Measurements from ENCODE around the gene TMPRSS6. TPM values are rescaled to one million over a fixed set of nuclear protein-coding genes. Genes with fewer than 3 reads are reported as not detected.

Gene TMPRSS6
- total RNA-seq, 2 experiments from 2014 or later = 1.8 to 2.2 TPM

DNA sequence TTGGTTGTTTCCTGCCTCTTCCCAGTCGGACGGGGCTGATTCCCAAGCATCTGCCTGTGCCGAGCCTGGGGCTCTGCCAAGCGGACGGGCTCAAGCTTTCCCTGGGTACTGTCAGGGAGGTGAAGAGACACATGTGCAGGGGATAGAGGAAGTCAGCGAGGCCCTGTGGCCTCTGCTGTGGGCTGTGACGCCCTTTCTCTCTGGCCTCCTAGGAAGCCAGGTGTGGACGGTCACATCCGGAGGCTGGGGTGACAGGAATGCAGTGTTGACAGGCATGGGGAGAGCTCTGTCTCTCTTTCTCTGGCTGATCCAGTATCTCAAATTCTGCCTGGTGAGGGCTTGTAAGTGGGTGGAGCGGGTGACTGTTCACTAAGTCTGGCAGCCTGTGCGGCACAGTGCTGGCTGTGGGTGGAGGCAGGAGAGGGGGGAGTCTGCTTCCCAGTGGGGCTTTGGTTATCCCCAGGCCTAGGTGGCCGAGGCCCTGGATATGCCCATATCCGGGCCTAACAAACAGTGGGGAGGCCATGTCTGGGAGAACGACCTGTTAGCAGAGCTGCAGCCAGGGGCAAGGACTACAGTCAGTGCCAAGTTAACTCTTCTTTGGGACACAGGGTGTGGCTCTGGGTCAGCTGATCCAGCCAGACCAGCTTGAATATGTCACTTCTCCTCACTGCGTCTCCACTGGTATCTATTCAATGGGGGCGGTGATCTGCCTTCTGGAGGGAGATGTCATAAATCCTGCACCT, 56.0 kb downstream of the TMPRSS6 start:
- peaks cover 7% of the 10 kb centered on the region for H3K36me3 Mint-ChIP-seq
- no peak overlapping the region for H3K27ac Mint-ChIP-seq
- no peaks in the 10 kb centered on the region for H3K9me3 Mint-ChIP-seq
- DNase-seq (no peak), ATAC-seq (ENCODE audit: low read depth) (no peak)
- H3K27me3 Mint-ChIP-seq = no peaks in the 10 kb centered on the region
- H3K4me3 Mint-ChIP-seq = peak overlapping the region; percentile 70
- POLR2A ChIA-PET = no interaction called here
- peaks cover 11% of the 10 kb centered on the region for H3K4me1 Mint-ChIP-seq

DNA sequence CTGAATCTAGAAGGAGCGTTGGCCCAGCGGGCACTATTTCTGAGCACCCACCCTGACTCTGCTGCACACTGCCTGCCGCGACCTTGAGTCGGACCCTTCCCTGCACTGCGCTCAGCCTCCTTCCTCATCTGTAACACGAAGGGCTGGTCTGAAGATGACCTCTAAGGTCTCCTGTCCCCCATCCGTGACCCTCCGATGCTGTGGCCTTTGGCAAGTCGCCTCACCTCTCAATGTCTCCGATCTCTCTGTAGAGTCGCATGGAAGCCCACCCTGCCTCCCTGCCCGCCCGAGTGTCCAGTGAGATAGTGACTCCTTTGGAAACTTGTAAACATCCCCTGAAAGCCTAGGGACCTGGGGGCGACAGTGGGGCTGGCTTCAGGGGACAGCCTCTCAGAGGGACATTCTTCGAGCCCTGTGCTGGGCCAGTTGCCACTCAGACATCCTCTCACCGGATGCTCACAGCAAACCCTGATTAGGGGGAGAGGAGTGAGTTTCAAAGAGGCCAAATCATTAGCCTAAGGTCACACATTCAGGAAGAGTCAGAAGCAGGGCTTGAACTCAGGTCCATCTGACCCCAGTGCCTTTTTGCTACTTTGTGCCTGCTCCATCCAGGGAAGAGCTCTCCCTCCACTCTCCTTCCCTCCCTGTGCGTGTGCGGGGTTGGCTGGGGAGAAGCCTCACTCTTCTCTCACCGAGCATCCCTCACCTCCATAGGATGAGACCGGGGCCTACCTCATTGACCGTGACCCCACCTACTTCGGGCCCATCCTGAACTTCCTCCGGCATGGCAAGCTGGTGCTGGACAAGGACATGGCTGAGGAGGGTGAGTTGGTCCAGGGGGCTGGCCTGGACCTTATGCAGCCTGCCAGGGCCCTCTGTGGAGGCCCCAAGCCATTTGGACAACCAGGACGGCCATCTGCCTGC, 56.9 kb downstream of the TMPRSS6 start:
- DNase-seq (no peak), ATAC-seq (ENCODE audit: low read depth) (no peak)
- Mint-ChIP-seq H3K27ac (peak overlapping the region; percentile 0), H3K9me3 (no peaks in the 10 kb centered on the region), H3K36me3 (peaks cover 7% of the 10 kb centered on the region), H3K27me3 (no peaks in the 10 kb centered on the region), H3K4me1 (peaks cover 11% of the 10 kb centered on the region), H3K4me3 (peak overlapping the region; percentile 70)
- POLR2A ChIA-PET = interaction anchor here (1.0 to 1.7 kb wide), 4 partner anchors 10 to 147 kb away, joined by 3 to 6 read pairs (median 4); no protein-coding TSS in a partner anchor

DNA sequence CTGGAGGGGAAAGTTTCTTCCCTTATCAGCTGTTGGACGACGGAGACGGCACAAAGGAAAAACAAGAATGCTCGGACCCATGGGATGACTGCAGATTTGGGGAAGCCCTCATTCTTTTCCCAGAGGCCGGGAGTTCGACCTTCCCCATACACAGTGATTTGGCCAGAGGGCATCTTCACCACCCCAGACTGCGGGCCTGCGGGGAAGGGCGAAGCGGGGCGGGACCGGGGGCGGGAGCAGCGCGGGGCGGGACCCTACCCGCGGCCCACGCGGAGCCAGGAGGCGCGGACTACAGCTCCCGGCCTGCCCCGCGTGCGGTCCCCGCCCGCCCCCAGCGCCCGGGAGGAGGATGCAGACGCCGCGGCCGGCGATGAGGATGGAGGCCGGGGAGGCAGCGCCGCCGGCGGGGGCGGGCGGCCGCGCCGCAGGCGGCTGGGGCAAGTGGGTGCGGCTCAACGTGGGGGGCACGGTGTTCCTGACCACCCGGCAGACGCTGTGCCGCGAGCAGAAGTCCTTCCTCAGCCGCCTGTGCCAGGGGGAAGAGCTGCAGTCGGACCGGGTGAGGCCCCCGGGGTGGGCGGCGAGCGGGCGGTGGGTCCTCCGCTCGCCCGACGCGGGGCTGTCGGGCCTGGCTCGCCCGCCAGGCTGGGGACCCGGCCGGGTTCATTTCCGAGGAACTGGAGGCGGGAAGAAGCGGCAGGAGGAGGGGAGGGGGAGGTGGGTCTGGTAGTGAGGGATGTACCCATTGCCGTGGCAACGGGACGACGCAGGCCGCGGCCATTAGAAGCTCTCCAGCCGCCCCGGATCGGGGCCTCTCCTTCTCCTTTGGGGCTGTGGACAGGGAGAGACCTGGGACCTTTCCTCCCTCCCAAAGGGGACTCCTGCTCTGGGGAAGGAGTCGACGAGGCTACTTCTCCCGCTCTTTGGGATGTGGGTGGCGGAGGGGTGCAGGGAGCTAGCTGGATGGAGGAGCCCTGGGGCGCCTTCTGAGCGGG, 57.8 kb downstream of the TMPRSS6 start, which contains the start of gene KCTD17:
KCTD17 (plus strand) TSS at position 352 of the 995 bp plus-strand sequence; CDS start at position 371, 19 bp downstream.
- Mint-ChIP-seq H3K27me3 (no peaks in the 10 kb centered on the region), H3K9me3 (no peaks in the 10 kb centered on the region), H3K27ac (peak within 1 kb of the TSS; percentile 34), H3K4me3 (peak within 1 kb of the TSS; percentile 70), H3K4me1 (peaks cover 11% of the 10 kb centered on the region), H3K36me3 (peaks cover 5% of the 10 kb centered on the region)
- DNase-seq (peak; percentile 88), ATAC-seq (ENCODE audit: low read depth) (peak; percentile 100)
- POLR2A ChIA-PET = interaction anchor here (0.6 to 1.7 kb wide), 7 partner anchors 9 to 569 kb away, joined by 3 to 8 read pairs (median 4); no protein-coding TSS in a partner anchor

DNA sequence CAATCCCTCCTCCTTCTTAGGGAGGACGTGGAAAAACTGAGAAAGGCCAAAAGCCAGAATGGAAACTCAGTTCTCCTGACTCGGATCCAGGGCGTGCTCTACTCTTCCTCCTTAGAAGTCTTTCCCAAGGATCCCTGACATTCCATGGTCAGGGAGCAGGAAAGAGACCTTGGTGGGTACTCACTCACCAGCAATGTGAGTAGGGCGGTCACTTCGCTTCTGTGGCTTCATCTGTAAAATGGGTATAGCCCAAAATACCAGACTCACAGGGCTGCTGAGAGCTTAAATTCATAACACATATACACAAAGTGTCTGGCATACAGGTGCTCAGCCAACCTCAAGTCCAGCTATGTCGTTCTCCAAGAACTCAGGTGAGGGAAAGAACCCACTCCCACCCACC, 58.6 kb downstream of the TMPRSS6 start:
- Mint-ChIP-seq H3K27ac (no peak overlapping the region), H3K36me3 (peaks cover 3% of the 10 kb centered on the region), H3K4me1 (peaks cover 14% of the 10 kb centered on the region), H3K9me3 (no peaks in the 10 kb centered on the region), H3K27me3 (no peaks in the 10 kb centered on the region), H3K4me3 (no peak overlapping the region)
- POLR2A ChIA-PET = interaction anchor here (0.6 to 1.7 kb wide), 5 partner anchors 8 to 568 kb away, joined by 3 to 8 read pairs (median 5); no protein-coding TSS in a partner anchor
- DNase-seq (no peak), ATAC-seq (ENCODE audit: low read depth) (no peak)

DNA sequence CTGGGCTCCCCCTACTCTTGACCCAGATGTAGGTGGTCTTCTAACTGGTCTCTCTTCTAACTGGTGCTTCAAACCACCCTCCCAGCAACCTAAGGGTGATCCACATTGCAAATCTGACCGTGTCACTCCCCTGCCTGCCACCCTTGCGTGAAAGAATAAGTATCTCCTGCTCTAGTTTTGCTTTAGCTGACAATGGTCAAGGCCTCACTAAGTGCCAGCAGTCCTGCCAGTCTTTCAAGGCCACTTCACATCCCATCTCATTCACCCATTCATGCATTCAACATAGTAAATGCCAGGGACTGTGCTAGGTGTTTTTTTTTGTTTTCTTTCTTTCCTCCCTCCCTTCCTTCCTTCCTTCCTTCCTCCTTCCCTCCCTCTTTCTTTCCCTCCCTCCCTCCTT, 60.3 kb downstream of the TMPRSS6 start:
- no peak overlapping the region for H3K4me3 Mint-ChIP-seq
- H3K27me3 Mint-ChIP-seq = no peaks in the 10 kb centered on the region
- peaks cover 18% of the 10 kb centered on the region for H3K4me1 Mint-ChIP-seq
- H3K9me3 Mint-ChIP-seq = no peaks in the 10 kb centered on the region
- DNase-seq = no peak
- peaks cover 3% of the 10 kb centered on the region for H3K36me3 Mint-ChIP-seq
- no peak for ATAC-seq (ENCODE audit: low read depth)
- H3K27ac Mint-ChIP-seq = no peak overlapping the region
- POLR2A ChIA-PET = no interaction called here

DNA sequence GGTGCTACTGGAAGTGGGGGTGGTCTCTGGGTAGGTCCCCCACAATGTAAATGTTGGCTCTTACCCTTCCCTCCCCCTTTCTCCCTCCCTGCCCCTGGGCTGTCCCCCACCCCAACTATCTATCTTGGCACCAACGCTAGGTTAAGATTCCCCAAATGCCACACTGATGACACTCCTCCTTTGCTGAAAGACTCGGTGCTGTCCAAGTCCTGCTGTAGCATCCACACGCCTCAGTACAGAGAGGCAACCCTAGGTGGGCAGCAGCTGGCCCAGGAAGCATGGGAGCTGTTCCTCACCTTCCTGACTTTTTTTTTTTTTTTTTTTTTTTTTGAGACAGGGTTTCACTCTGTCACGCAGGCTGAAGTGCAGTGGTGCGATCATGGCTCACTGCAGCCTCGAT, 61.4 kb downstream of the TMPRSS6 start:
- Mint-ChIP-seq H3K9me3 (no peaks in the 10 kb centered on the region), H3K4me1 (peaks cover 18% of the 10 kb centered on the region), H3K4me3 (no peak overlapping the region), H3K27me3 (no peaks in the 10 kb centered on the region), H3K36me3 (no peaks in the 10 kb centered on the region), H3K27ac (no peak overlapping the region)
- DNase-seq = no peak
- POLR2A ChIA-PET = interaction anchor here (0.7 kb wide), 1 partner anchor 71 kb away, joined by 4 read pairs; no protein-coding TSS in a partner anchor
- no peak for ATAC-seq (ENCODE audit: low read depth)

DNA sequence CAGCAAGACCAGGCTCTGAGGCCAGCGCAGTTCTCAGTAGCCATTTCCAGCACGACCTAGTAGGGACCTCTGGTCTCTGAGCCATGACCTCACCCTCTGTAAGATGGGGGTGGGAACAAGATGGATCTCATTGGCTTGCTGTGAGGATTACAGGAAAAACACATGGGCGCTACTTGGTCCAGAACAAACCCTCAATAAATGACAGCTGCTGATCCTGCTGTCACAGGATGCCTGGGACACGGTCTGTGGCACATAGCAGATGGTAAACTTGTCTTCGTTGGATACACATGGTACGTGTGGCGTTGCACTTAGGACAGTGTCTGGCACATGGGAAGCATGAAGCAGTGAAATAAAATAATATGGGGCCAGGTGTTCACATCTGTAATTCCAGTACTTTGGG, 62.5 kb downstream of the TMPRSS6 start:
- POLR2A ChIA-PET = interaction anchor here (0.6 kb wide), 1 partner anchor 1580 kb away, joined by 6 read pairs; no protein-coding TSS in a partner anchor
- DNase-seq (no peak), ATAC-seq (ENCODE audit: low read depth) (no peak)
- Mint-ChIP-seq H3K9me3 (no peaks in the 10 kb centered on the region), H3K36me3 (no peaks in the 10 kb centered on the region), H3K4me3 (no peak overlapping the region), H3K27ac (no peak overlapping the region), H3K27me3 (no peaks in the 10 kb centered on the region), H3K4me1 (peaks cover 10% of the 10 kb centered on the region)

DNA sequence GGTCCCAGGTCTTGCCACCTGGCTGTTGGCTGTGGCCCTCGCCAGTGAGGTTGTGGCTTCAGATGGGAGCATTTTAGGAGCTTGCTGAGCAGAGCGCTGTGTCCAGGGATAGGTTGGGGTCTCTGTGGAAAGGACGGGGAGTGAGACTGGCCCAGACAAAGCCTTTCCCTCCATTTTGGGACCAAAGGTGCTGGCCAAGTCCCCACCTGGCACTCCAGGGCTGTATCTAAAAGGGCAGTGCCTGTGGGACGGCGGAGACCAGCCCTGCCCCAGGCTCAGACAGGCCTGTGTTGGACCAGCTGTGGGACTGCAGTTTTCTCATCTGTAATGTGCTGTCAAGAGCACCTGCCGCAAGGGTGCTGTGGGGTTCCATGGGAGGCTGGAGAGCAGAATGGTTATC, 62.9 kb downstream of the TMPRSS6 start:
- Mint-ChIP-seq H3K9me3 (no peaks in the 10 kb centered on the region), H3K4me1 (peaks cover 12% of the 10 kb centered on the region), H3K36me3 (no peaks in the 10 kb centered on the region), H3K27ac (no peak overlapping the region), H3K27me3 (peaks cover under 1% of the 10 kb centered on the region), H3K4me3 (no peak overlapping the region)
- ATAC-seq (ENCODE audit: low read depth) = no peak
- no peak for DNase-seq
- POLR2A ChIA-PET = interaction anchor here (0.6 to 0.8 kb wide), 2 partner anchors 213 to 1580 kb away, joined by 4 to 6 read pairs; no protein-coding TSS in a partner anchor

DNA sequence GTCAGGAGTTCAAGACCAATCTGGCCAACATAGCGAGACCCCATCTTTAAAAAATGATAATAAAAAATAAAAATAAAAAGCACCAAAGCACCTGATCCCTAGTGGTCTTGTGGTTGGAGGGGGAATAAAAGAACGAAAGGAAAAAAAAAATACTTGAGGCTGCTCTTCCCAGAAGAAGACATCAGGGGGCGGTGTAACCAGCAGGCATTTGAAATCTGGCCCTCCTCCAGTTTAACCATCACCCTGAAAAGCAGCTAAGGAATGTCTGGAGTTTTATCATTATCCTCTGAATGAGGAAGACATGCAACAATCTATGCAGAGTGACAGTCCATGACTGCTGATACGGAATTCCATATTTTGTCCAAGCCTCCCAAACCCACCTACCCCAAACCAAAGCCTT, 63.6 kb downstream of the TMPRSS6 start:
- POLR2A ChIA-PET = interaction anchor here (0.8 kb wide), 2 partner anchors 154 to 214 kb away, joined by 4 read pairs; no protein-coding TSS in a partner anchor

DNA sequence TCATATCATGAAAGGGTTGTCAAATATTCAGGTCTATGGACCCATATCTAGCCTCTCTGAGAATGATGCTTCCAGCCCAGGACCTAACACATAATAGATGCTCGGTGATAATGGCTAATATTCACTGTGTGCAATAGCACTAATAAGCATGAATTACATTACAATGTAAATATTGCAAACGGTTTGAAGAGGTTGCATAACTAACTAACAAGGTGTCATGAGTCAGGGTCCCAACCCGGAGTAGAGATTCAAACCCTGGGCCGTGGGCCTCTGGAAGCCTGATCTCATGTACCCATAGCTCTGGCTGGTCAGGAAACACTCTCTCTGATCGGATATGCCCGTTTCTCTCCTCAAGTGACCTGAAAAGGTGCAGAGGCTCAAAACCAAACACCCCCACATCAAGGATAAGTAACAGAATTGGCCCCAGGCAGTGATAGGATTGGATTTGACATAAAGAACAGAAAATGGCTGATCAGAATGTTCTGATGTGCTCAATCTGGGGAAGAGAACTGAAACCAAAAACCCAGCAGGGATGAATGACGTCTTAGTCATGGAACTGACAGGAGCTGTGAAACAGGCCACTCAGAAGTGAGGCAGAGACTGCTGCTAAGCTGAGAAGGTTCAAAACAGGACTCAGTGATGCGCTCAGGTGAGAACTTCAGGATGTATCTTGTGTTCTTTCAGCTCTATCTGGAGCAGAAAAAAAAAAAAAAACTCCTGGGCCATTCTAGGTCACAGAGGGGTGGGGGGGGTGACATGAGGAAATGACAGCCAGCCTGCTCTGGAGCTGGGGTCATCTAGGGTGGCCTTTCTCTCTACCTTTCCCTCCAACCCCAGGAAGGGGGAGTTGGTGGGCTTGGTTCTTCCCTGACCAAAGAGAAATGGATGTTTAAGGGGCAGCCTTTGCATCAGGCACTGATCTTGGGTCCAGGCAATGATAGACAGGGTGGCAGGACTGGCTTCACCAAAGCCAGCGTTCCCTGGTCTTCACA, 64.6 kb downstream of the TMPRSS6 start:
- Mint-ChIP-seq H3K4me3 (no peak overlapping the region), H3K27me3 (peaks cover 5% of the 10 kb centered on the region), H3K4me1 (peaks cover 19% of the 10 kb centered on the region), H3K9me3 (no peaks in the 10 kb centered on the region), H3K36me3 (no peaks in the 10 kb centered on the region), H3K27ac (no peak overlapping the region)
- POLR2A ChIA-PET = interaction anchor here (0.7 to 1.3 kb wide), 4 partner anchors 105 to 522 kb away, joined by 3 to 5 read pairs (median 4); partner anchors contain the start of gene IL2RB
- ATAC-seq (ENCODE audit: low read depth) (no peak), DNase-seq (no peak)

More for the DNA sequence above, 63.6 kb downstream of the TMPRSS6 start:
- H3K9me3 Mint-ChIP-seq = no peaks in the 10 kb centered on the region
- peaks cover 15% of the 10 kb centered on the region for H3K4me1 Mint-ChIP-seq
- H3K27me3 Mint-ChIP-seq = peaks cover 3% of the 10 kb centered on the region
- no peak overlapping the region for H3K4me3 Mint-ChIP-seq
- H3K27ac Mint-ChIP-seq = no peak overlapping the region
- no peaks in the 10 kb centered on the region for H3K36me3 Mint-ChIP-seq
- DNase-seq (no peak), ATAC-seq (ENCODE audit: low read depth) (no peak)

DNA sequence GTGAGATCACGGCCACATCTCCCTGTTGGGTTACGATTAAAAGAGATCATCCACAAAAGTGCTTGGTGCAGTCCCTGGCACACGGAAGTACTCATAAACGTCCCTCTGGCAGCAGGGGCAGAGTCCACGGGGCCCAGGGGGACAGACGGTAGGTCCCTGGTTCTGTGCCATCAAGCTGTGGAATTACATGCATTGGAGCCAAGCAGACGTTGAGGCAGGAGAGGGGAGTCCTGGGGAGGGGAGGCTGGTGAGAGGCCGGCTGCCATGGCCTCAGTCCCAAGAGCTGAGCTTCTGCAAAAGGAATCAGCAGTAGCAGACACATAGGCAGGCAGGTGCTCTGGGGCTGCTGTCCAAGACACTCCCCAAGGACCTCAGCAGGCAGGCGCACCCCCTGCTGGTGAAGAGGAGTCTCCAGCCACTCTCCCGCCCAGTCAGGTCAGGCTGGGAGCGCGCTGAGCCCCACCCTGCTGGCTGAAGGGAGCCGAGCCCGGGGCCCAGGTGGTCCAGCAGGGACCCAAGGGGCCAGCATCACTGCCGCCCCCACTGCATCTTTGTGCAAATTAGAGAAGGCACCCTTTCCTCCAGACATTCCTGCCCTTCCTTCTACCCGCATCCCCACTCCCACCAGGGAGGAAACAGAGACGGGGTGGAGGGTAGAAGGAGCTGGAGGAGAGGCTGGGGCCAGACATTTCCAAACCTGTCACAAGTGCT, 65.5 kb downstream of the TMPRSS6 start:
- Mint-ChIP-seq H3K4me3 (no peak overlapping the region), H3K9me3 (no peaks in the 10 kb centered on the region), H3K4me1 (peaks cover 19% of the 10 kb centered on the region), H3K27me3 (peaks cover 5% of the 10 kb centered on the region), H3K27ac (no peak overlapping the region), H3K36me3 (no peaks in the 10 kb centered on the region)
- POLR2A ChIA-PET = interaction anchor here (1.0 to 1.6 kb wide), 4 partner anchors 8 to 523 kb away, joined by 3 to 5 read pairs (median 4); partner anchors contain the start of genes IL2RB and KCTD17
- DNase-seq (peak; percentile 68), ATAC-seq (ENCODE audit: low read depth) (peak; percentile 93)

Data from activated naive CD8-positive, alpha-beta T cell treated with anti-CD3 and anti-CD28 coated beads, Interleukin-2, amount 10 ng/mL, durations not matched to agents 7 days and 5 days (primary cell).